Sigmoid colon (tissue), 7 donors: ENCODE measurements around the gene SIGLEC1. TPM values are rescaled to one million over a fixed set of nuclear protein-coding genes. Genes with fewer than 3 reads are reported as not detected.

Experiments used
- DNase-seq: peaks from one replicate; pipeline ENCODE4 v3.0.0-alpha.2; 2019
- H3K27ac ChIP-seq, 4 donors: fragments of 200-600 bp; sonication (generic); one replicate each; pipeline ENCODE4 v1.5.1; 2016 to 2019; ENCODE audit warnings: mild to moderate bottlenecking in 1 of 4
- H3K27me3 ChIP-seq, 3 donors: fragments of 200-600 bp; sonication (generic); one replicate each; pipeline ENCODE4 v1.5.1; 2019; ENCODE audit warnings: mild to moderate bottlenecking in 1 of 3
- H3K36me3 ChIP-seq, 4 donors: fragments of 200-600 bp; sonication (generic); one replicate each; pipeline ENCODE4 v1.5.1; 2016 to 2019
- H3K4me1 ChIP-seq, 4 donors: fragments of 200-600 bp; sonication (generic); one replicate each; pipeline ENCODE4 v1.5.1; 2017 to 2019
- H3K4me3 ChIP-seq, 4 donors: fragments of 200-600 bp; sonication (generic); one replicate each; pipeline ENCODE4 v1.5.1; 2017 to 2019; ENCODE audit warnings: mild to moderate bottlenecking in 2 of 4, moderate library complexity in 1 of 4
- H3K9me3 ChIP-seq, 4 donors: fragments of 200-600 bp in 3 of 4; sonication (generic) in 3 of 4; one replicate each; pipeline versions ENCODE4 v1.5.1 to v1.6.1; 2013 to 2019
- CTCF ChIP-seq, 4 experiments: fragments of 450-650 bp in 3 of 4; fragments of 200-600 bp in 1 of 4; IDR thresholded peaks; one replicate each; pipeline ENCODE4 v1.5.1; 2016 to 2019; ENCODE audit warnings: antibody characterized with exemption in 4 of 4, mild to moderate bottlenecking in 3 of 4, moderate library complexity in 2 of 4
- EP300 ChIP-seq, 4 donors: sonication (generic); formaldehyde crosslinking; IDR thresholded peaks; one replicate each; pipeline ENCODE4 v1.6.1; 2017; ENCODE audit warnings: antibody characterized with exemption in 4 of 4
- POLR2A ChIP-seq, 2 donors: fragments of 450-650 bp; IDR thresholded peaks; one replicate each; pipeline ENCODE4 v1.6.1; 2016; ENCODE audit warnings: antibody characterized with exemption in 2 of 2, mild to moderate bottlenecking in 2 of 2, moderate library complexity in 2 of 2
- POLR2AphosphoS5 ChIP-seq, 4 donors: sonication (generic); formaldehyde crosslinking; IDR thresholded peaks; one replicate each; pipeline ENCODE4 v1.6.1; 2017; ENCODE audit warnings: antibody characterized with exemption in 4 of 4
- WGBS, 2 donors: extraction: QIAGEN DNeasy Blood & Tissue Kit; methylation state at CpG; one replicate each; pipeline ENCODE4 v1.1.7; 2013; 5-methylcytosine and 5-hydroxymethylcytosine counted together
- intact Hi-C: fragments of 100-400 bp; cut with DNase I; formaldehyde crosslinking; loops from one replicate; pipeline ENCODE4 v1.15.1; 2023
- polyA plus RNA-seq, 3 donors: library from polyadenylated mRNA; stranded (reverse); fragments of 200-250 nt; gene quantifications; one replicate each; pipeline ENCODE4 v1.2.3, GENCODE V29; 2013
- total RNA-seq, 4 donors: library from RNA; depleted of rRNA; stranded (reverse); fragments of >200 nt; gene quantifications; one replicate each; pipeline ENCODE4 v1.1.0, GENCODE V29; 2016
- donor health status: healthy with polysubstance abuse.
- donor health status: Bipolar disorder and iron deficiency.
- donor health status: healthy.

The SIGLEC1 gene
- total and polyA plus RNA-seq, 7 donors: 2.4 to 17.1 (median 9.9) TPM

- no peaks in the 10 kb centered on the region for H3K27me3 ChIP-seq
- H3K36me3 ChIP-seq: peaks cover 0 to 31% (median 14%) of the 10 kb centered on the region in 4 donors
- no peaks in the 10 kb centered on the region for H3K9me3 ChIP-seq
- H3K4me1 ChIP-seq: peaks cover 0 to 62% (median 57%) of the 10 kb centered on the region in 4 donors
- WGBS, 2 donors: 67% methylated on average over 8 of the region's 8 CpGs
- TF ChIP-seq EP300 (IDR thresholded peaks at IDR 0.05) (no peak), CTCF (IDR thresholded peaks at IDR 0.05) (no peak), POLR2AphosphoS5 (IDR thresholded peaks at IDR 0.05) (peak in 2 of 4 donors; percentile 11 to 27)
- peak overlapping the region; percentile 86 to 97 (median 94) for H3K27ac ChIP-seq
- intact Hi-C loops: loop anchor here (5.0 kb wide), 1 partner anchor 90 kb away; the partner anchor contains the start of gene ADISSP
- peak; percentile 92 for DNase-seq
- peak overlapping the region in 1 of 4 donors; percentile 15 for H3K4me3 ChIP-seq
Observed at GRCh38 chr20:3677733-3678132, 34.7 kb downstream of the SIGLEC1 start.

- 47 to 59% methylated on average over 13 of the region's 13 CpGs for WGBS, 2 donors
- intact Hi-C loops: loop anchor here (5.0 kb wide), 1 partner anchor 92 kb away; the partner anchor contains the start of gene ADISSP
- Histone ChIP-seq H3K9me3 (no peaks in the 10 kb centered on the region), H3K36me3 (peaks cover 0 to 55% (median 35%) of the 10 kb centered on the region in 4 donors), H3K4me1 (peaks cover 0 to 49% (median 42%) of the 10 kb centered on the region in 4 donors), H3K27me3 (peaks cover 0 to 5% (median 0%) of the 10 kb centered on the region in 3 donors), H3K4me3 (no peak overlapping the region), H3K27ac (no peak overlapping the region)
- no peak for DNase-seq
- TF ChIP-seq POLR2A (IDR thresholded peaks at IDR 0.05): no peak
- TF ChIP-seq POLR2AphosphoS5 (IDR thresholded peaks at IDR 0.05): no peak
- TF ChIP-seq CTCF (IDR thresholded peaks at IDR 0.05): no peak
- TF ChIP-seq EP300 (IDR thresholded peaks at IDR 0.05): no peak
Observed at GRCh38 chr20:3674995-3675900, 37.2 kb downstream of the SIGLEC1 start.

GRCh38 chr20:3674447-3674846 lies 38.0 kb downstream of the SIGLEC1 start:
- Histone ChIP-seq H3K4me1 (peaks cover 0 to 47% (median 42%) of the 10 kb centered on the region in 4 donors), H3K27ac (no peak overlapping the region), H3K36me3 (peaks cover 0 to 56% (median 35%) of the 10 kb centered on the region in 4 donors), H3K4me3 (no peak overlapping the region), H3K9me3 (no peaks in the 10 kb centered on the region), H3K27me3 (peaks cover 0 to 5% (median 0%) of the 10 kb centered on the region in 3 donors)
- intact Hi-C loops: no loop called here
- no peak for DNase-seq
- 57 to 75% methylated on average over 10 of the region's 10 CpGs for WGBS, 2 donors
- no peak for TF ChIP-seq EP300 (IDR thresholded peaks at IDR 0.05)
- no peak for TF ChIP-seq POLR2A (IDR thresholded peaks at IDR 0.05)
- no peak for TF ChIP-seq POLR2AphosphoS5 (IDR thresholded peaks at IDR 0.05)
- no peak for TF ChIP-seq CTCF (IDR thresholded peaks at IDR 0.05)

GRCh38 chr20:3673221-3674070 lies 39.0 kb downstream of the SIGLEC1 start:
- WGBS, 2 donors: 44 to 53% methylated on average over 90 of the region's 90 CpGs
- intact Hi-C loops: no loop called here
- no peak overlapping the region for H3K4me3 ChIP-seq
- peaks cover 0 to 5% (median 0%) of the 10 kb centered on the region in 3 donors for H3K27me3 ChIP-seq
- no peak for TF ChIP-seq CTCF (IDR thresholded peaks at IDR 0.05)
- H3K9me3 ChIP-seq: no peaks in the 10 kb centered on the region
- peaks cover 0 to 56% (median 37%) of the 10 kb centered on the region in 4 donors for H3K36me3 ChIP-seq
- DNase-seq: no peak
- H3K27ac ChIP-seq: no peak overlapping the region
- peaks cover 0 to 39% (median 35%) of the 10 kb centered on the region in 4 donors for H3K4me1 ChIP-seq
